ENCODE data around the gene KRTAP2-2. TPM values are rescaled to one million over a fixed set of nuclear protein-coding genes. Genes with fewer than 3 reads are reported as not detected.

Gene KRTAP2-2
- total and polyA plus RNA-seq, 2 donors (not counting 3 experiments of a cell fraction or from before 2014, with no cell fraction given) = not detected

- H4K20me1 ChIP-seq (replicated peaks; ENCODE audit: control insufficient read depth, extremely low read depth, insufficient read depth, low read length) = no peaks in the 10 kb centered on the region
- no peak overlapping the region for H3K4me2 ChIP-seq (ENCODE audit: insufficient read depth, low read length)
- H3K9ac ChIP-seq (replicated peaks; ENCODE audit: extremely low read depth, insufficient read depth, low read length) = no peak overlapping the region
- no peaks in the 10 kb centered on the region for H3K9me3 ChIP-seq (replicated peaks; ENCODE audit: control insufficient read depth, insufficient read depth, low read length)
- ChIA-PET CTCF (no interaction called here), POLR2A (no interaction called here)
- no peaks in the 10 kb centered on the region for H3K36me3 ChIP-seq (ENCODE audit: control insufficient read depth in 2 of 2, extremely low read depth in 1 of 2, insufficient read depth in 2 of 2, low read length in 2 of 2)
- FAIRE-seq (no peak), DNase-seq (ENCODE audit: low read depth, low spot score) (no peak)
- no peaks in the 10 kb centered on the region for H3K79me2 ChIP-seq (ENCODE audit: control insufficient read depth, insufficient read depth, low read length)
- no peak overlapping the region for H2AFZ ChIP-seq (ENCODE audit: low read depth, low read length)
- no peak overlapping the region for H3K27ac ChIP-seq (ENCODE audit: insufficient read depth, low read depth, low read length)
- BruUV-seq (replicated peaks) = no TSS peak
- peaks cover 0 to 1% of the 10 kb centered on the region in 2 experiments for H3K27me3 ChIP-seq (ENCODE audit: control insufficient read depth in 2 of 2, insufficient read depth in 2 of 2, low read length in 2 of 2)
- no peaks in the 10 kb centered on the region for H3K4me1 ChIP-seq (ENCODE audit: control insufficient read depth, extremely low read depth, insufficient read depth, low read length)
- dilution Hi-C loops (cut with MboI; ENCODE audit: extremely low pct_ligation_motif_present, low sequenced_read_pairs) = no loop called here
- no peak overlapping the region for H3K4me3 ChIP-seq (replicated peaks in 1 of 3; ENCODE audit: insufficient read depth in 1 of 3, low read depth in 1 of 3, low read length in 3 of 3)
- intact Hi-C loops (cut with micrococcal nuclease) = no loop called here
- H3K9me1 ChIP-seq (replicated peaks; ENCODE audit: control insufficient read depth, extremely low read depth, insufficient read depth, low read length) = no peaks in the 10 kb centered on the region
- TF ChIP-seq CTCF (IDR thresholded peaks at IDR 0.05; ENCODE audit: extremely low read depth in 1 of 2, insufficient read depth in 1 of 2, low read depth in 1 of 2, low read length in 2 of 2) (no peak), GATA2 (IDR thresholded peaks at IDR 0.05; ENCODE audit: insufficient read depth, insufficient read length, low read depth, low read length) (no peak), POLR2A (IDR thresholded peaks at IDR 0.05; ENCODE audit: low read depth, low read length) (no peak), FOS (IDR thresholded peaks at IDR 0.05; ENCODE audit: borderline replicate concordance, insufficient read depth, low read length) (no peak), JUN (IDR thresholded peaks at IDR 0.05; ENCODE audit: borderline replicate concordance, insufficient read depth, insufficient read length, low read depth) (no peak), EZH2 (IDR thresholded peaks at IDR 0.05; ENCODE audit: borderline replicate concordance, low read depth, low read length, severe bottlenecking) (no peak), POLR2AphosphoS5 (IDR thresholded peaks at IDR 0.05; ENCODE audit: insufficient read depth, low read depth, low read length) (no peak), MYC (IDR thresholded peaks at IDR 0.05; ENCODE audit: low read depth, low read length) (no peak)
- TF ChIP-seq, protein P1, sequence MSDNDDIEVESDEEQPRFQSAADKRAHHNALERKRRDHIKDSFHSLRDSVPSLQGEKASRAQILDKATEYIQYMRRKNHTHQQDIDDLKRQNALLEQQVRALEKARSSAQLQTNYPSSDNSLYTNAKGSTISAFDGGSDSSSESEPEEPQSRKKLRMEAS (IDR thresholded peaks at IDR 0.05; ENCODE audit: insufficient read depth, insufficient read length) = no peak
These were observed 41.8 kb downstream of the KRTAP2-2 start for GRCh38 chr17:41013181-41013580.
